H7 (cell line): ENCODE data around the gene MRPL39. TPM values are rescaled to one million over a fixed set of nuclear protein-coding genes. Genes with fewer than 3 reads are reported as not detected.
A peak's percentile ranks its signal among the peaks of the same experiment; 100 is the strongest.

Source experiments
- DNase-seq: peaks from one replicate; pipeline ENCODE4 v3.0.0; 2012
- H3K27me3 ChIP-seq: 2 replicates; pipeline ENCODE4 v1.6.0; 2011; ENCODE audit warnings: mild to moderate bottlenecking, low read length; ENCODE audit not compliant: control insufficient read depth, insufficient read depth
- H3K36me3 ChIP-seq: replicated peaks from 2 replicates; pipeline ENCODE4 v1.5.1; 2011; ENCODE audit warnings: low read length; ENCODE audit not compliant: control insufficient read depth, insufficient read depth
- H3K4me3 ChIP-seq: 2 replicates; pipeline ENCODE4 v1.5.1; 2011; ENCODE audit warnings: low read depth, mild to moderate bottlenecking, control low read depth, low read length, moderate library complexity; ENCODE audit not compliant: insufficient read depth
- total RNA-seq: library from RNA; depleted of rRNA; stranded (reverse); fragments of >200 nt; shearing (Covaris generic); gene quantifications from 2 replicates; pipeline ENCODE4 v1.2.3, GENCODE V29; 2014; rRNA removed

The MRPL39 gene
- 56.3 and 69.5 TPM in 2 replicates for total RNA-seq

GRCh38 chr21:25607151-25608043, at the start of gene MRPL39:
Gene MRPL39 (minus strand): TSS chr21:25607481. CDS start chr21:25607475, 6 bp downstream.
- Histone ChIP-seq H3K4me3 (peak within 1 kb of the TSS; percentile 81), H3K27me3 (no peaks in the 10 kb centered on the region; the same call in 1 of the 2 replicates), H3K36me3 (peaks cover 7% of the 10 kb centered on the region)
- DNase-seq = peak; percentile 93

- no peak for DNase-seq
- H3K36me3 ChIP-seq = no peaks in the 10 kb centered on the region
- no peak overlapping the region for H3K4me3 ChIP-seq
- no peaks in the 10 kb centered on the region for H3K27me3 ChIP-seq
These were observed 49.1 kb upstream of the MRPL39 start for GRCh38 chr21:25656412-25656811.

GRCh38 chr21:25649146-25649545, 41.9 kb upstream of the MRPL39 start:
- Histone ChIP-seq H3K27me3 (no peaks in the 10 kb centered on the region; the same call in 1 of the 2 replicates), H3K36me3 (no peaks in the 10 kb centered on the region), H3K4me3 (no peak overlapping the region)

GRCh38 chr21:25647647-25648046, 40.4 kb upstream of the MRPL39 start:
- Histone ChIP-seq H3K4me3 (no peak overlapping the region), H3K36me3 (no peaks in the 10 kb centered on the region), H3K27me3 (no peaks in the 10 kb centered on the region; the same call in 1 of the 2 replicates)
- DNase-seq = no peak

More at GRCh38 chr21:25649146-25649545, 41.9 kb upstream of the MRPL39 start:
- no peak for DNase-seq

- Histone ChIP-seq H3K36me3 (no peaks in the 10 kb centered on the region), H3K4me3 (no peak overlapping the region), H3K27me3 (peaks cover 2% of the 10 kb centered on the region; the same call in 1 of the 2 replicates)
- DNase-seq = no peak
These were observed 39.2 kb upstream of the MRPL39 start for GRCh38 chr21:25646474-25646873.

- Histone ChIP-seq H3K36me3 (no peaks in the 10 kb centered on the region), H3K27me3 (peaks cover 28% of the 10 kb centered on the region), H3K4me3 (no peak overlapping the region)
- DNase-seq = no peak
These were observed 36.2 kb upstream of the MRPL39 start for GRCh38 chr21:25643486-25643885.

- H3K4me3 ChIP-seq = no peak overlapping the region
- DNase-seq = no peak
- H3K27me3 ChIP-seq = peaks cover 36% of the 10 kb centered on the region
- H3K36me3 ChIP-seq = no peaks in the 10 kb centered on the region
These were observed 33.6 kb upstream of the MRPL39 start for GRCh38 chr21:25640943-25641292.

- no peaks in the 10 kb centered on the region for H3K36me3 ChIP-seq
- peak; percentile 70 for DNase-seq
- peaks cover 36% of the 10 kb centered on the region for H3K27me3 ChIP-seq
- peak overlapping the region; percentile 55 for H3K4me3 ChIP-seq
These were observed 33.1 kb upstream of the MRPL39 start for GRCh38 chr21:25640202-25640942.

- peak; percentile 88 for DNase-seq
- H3K4me3 ChIP-seq = peak overlapping the region; percentile 55
- H3K27me3 ChIP-seq = peaks cover 36% of the 10 kb centered on the region
- no peaks in the 10 kb centered on the region for H3K36me3 ChIP-seq
These were observed 32.4 kb upstream of the MRPL39 start for GRCh38 chr21:25639551-25640201.

- DNase-seq = peak; percentile 88
- peaks cover 36% of the 10 kb centered on the region for H3K27me3 ChIP-seq
- peak within 1 kb of the TSS; percentile 55 for H3K4me3 ChIP-seq
- no peaks in the 10 kb centered on the region for H3K36me3 ChIP-seq
These were observed 31.6 kb upstream of the MRPL39 start, which contains the start of gene JAM2 for GRCh38 chr21:25638660-25639550. Gene JAM2 (plus strand): TSS chr21:25639258. CDS start chr21:25639822, 564 bp downstream.

GRCh38 chr21:25637851-25638659, 30.8 kb upstream of the MRPL39 start:
- peak; percentile 42 for DNase-seq

GRCh38 chr21:25636727-25637126, 29.4 kb upstream of the MRPL39 start:
- Histone ChIP-seq H3K27me3 (peaks cover 34% of the 10 kb centered on the region), H3K4me3 (no peak overlapping the region), H3K36me3 (no peaks in the 10 kb centered on the region)
- no peak for DNase-seq

More at GRCh38 chr21:25637851-25638659, 30.8 kb upstream of the MRPL39 start:
- Histone ChIP-seq H3K4me3 (no peak overlapping the region), H3K36me3 (no peaks in the 10 kb centered on the region), H3K27me3 (peaks cover 36% of the 10 kb centered on the region)

- Histone ChIP-seq H3K36me3 (no peaks in the 10 kb centered on the region), H3K4me3 (no peak overlapping the region), H3K27me3 (peaks cover 25% of the 10 kb centered on the region)
- no peak for DNase-seq
These were observed 28.0 kb upstream of the MRPL39 start for GRCh38 chr21:25635310-25635709.
